ENCODE data around the gene MBD4.
A peak's percentile ranks its signal among the peaks of the same experiment; 100 is the strongest.
"Not testable (repeated sequence)": the region's sequence is repeated elsewhere in the genome, so short reads cannot be mapped to it uniquely, and the experiment has no call there.

Gene MBD4

GRCh38 chr3:129393271-129393670, 46.5 kb downstream of the MBD4 start:
- no peak for TF ChIP-seq CTCF (IDR thresholded peaks at IDR 0.05; ENCODE audit: low read depth, low read length)
- no peak overlapping the region for H3K4me3 ChIP-seq (replicated peaks in 1 of 2; ENCODE audit: low read depth in 2 of 2, low read length in 2 of 2)
- DNase-seq (ENCODE audit: low read depth in 2 of 2) = no peak

DNA sequence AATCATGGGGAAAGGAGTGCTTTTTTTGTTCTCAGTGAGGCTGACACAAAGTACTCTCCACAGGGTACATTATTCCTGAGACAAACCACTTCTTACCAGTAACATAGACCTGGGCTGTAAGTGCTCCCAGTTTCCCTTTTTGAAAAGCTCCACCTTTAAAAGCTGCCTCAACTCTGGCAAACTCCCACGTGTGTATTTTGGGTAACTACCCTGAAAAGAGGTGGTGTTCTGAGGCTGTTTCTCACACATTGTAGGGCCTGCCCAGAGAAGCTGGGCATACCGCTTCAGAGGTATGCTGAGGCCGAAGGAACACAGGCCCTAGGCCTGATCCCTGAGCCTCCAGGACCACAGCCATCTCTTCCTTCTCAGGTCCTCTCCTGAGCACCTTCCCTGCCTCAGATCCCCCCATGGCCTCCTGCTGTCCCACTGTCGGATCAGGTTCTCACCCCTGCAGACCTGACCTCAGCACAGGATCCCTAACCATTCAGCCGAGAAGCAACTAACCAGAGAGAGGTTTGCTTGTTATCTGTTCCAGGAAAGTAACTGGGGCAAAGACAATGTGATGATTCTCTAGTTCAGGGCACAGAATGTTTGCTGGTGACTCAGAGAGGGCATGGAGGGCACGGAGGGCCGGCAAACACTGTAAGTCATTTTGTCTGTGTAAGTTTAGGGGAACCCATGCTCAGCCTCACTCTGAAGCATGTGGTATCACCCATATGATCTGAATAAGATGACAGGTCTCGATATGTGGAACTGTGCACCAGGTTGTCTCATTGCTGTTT, 47.5 kb downstream of the MBD4 start:
- H3K4me3 ChIP-seq (replicated peaks in 1 of 2; ENCODE audit: low read depth in 2 of 2, low read length in 2 of 2); DNase-seq (ENCODE audit: low read depth in 2 of 2): not testable (repeated sequence)

GRCh38 chr3:129391583-129391982, 48.2 kb downstream of the MBD4 start:
- not testable (repeated sequence) for H3K4me3 ChIP-seq (replicated peaks in 1 of 2; ENCODE audit: low read depth in 2 of 2, low read length in 2 of 2)

DNA sequence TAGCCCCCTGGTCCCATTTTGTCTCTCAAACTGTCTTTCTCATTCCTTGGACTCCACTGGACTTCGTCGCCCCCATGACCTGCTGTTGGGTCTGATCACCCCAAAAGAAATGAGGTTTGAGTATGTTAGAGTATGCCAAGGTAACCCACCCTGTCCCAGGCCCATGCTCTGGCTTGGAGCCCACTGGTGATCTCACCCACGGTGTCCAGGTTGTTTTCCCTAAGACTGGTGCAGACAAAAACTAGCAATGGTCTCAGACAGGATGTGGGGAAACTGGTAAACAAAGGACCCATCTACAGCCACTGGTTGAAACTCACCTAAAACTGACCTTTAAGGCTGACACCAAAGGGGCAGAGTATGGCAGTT, 50.2 kb downstream of the MBD4 start:
- DNase-seq (ENCODE audit: low read depth in 2 of 2) = peak in 1 of 2 donors; percentile 19
- TF ChIP-seq CTCF (IDR thresholded peaks at IDR 0.05; ENCODE audit: low read depth, low read length) = no peak

More at GRCh38 chr3:129391583-129391982, 48.2 kb downstream of the MBD4 start:
- not testable (repeated sequence) for DNase-seq (ENCODE audit: low read depth in 2 of 2)

GRCh38 chr3:129388791-129389571, 50.8 kb downstream of the MBD4 start:
- peak; percentile 62 to 69 for DNase-seq (ENCODE audit: low read depth in 2 of 2)
- not testable (repeated sequence) for H3K4me3 ChIP-seq (replicated peaks in 1 of 2; ENCODE audit: low read depth in 2 of 2, low read length in 2 of 2)

More for the DNA sequence above, 50.2 kb downstream of the MBD4 start:
- H3K4me3 ChIP-seq (replicated peaks in 1 of 2; ENCODE audit: low read depth in 2 of 2, low read length in 2 of 2) = no peak overlapping the region

DNA sequence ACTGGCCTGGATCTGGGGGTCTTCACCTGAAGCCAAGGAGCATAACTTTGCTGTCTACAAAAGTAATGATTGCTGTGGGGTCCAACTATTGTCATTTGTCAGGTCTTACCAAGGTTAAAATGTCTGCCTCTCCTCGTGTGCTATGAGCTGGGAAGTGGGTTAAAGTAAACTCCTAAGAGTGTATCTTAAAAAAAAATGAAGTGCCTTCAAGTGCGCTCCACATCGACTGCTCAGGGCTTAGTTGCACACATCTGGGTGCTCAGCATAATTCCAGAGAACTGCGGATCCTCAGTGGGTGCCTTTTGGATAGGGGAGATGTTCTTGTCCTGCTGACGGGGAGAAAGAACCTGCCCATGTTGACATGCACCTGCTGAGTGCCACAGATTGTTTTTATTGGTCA, 52.3 kb downstream of the MBD4 start:
- TF ChIP-seq CTCF (IDR thresholded peaks at IDR 0.05; ENCODE audit: low read depth, low read length) = no peak
- H3K4me3 ChIP-seq (replicated peaks in 1 of 2; ENCODE audit: low read depth in 2 of 2, low read length in 2 of 2) = no peak overlapping the region
- no peak for DNase-seq (ENCODE audit: low read depth in 2 of 2)

DNA sequence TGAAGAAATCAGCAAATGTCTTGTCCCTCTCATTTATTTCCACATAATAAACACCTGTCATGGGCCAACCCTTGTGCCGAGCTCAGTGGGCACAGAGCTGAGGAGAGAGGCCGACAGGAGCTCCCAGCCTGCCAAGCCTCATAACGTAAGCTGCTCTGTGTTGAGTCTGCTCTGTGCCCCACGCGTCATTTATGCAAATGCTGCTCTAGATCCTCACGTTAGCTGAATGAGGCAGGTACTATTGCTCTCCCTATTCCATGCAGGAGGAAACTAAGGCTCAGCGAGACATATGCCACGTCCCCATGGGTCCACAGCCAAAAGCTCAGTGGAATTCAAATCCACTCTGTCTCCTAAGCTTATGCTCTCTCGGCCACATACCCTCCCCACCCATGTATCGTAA, 52.8 kb downstream of the MBD4 start:
- no peak for DNase-seq (ENCODE audit: low read depth in 2 of 2)
- TF ChIP-seq CTCF (IDR thresholded peaks at IDR 0.05; ENCODE audit: low read depth, low read length) = no peak
- no peak overlapping the region for H3K4me3 ChIP-seq (replicated peaks in 1 of 2; ENCODE audit: low read depth in 2 of 2, low read length in 2 of 2)

DNA sequence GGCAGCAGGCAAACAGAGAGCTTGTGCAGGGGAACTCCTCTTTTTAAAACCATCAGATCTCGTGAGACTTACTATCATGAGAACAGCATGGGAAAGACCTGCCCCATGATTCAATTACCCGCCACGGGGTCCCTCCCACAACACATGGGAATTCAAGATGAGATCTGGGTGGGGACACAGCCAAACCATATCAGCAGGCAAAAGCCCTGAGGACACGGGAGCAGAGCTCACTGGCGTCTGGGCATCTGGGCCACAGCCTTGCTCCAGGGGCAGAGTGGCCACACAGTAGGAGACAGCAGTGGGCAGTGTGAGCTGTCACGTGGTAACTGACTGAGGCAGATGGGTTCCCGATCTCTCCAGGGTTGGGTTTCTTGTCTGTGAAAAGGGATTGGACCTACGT, 54.2 kb downstream of the MBD4 start:
- DNase-seq (ENCODE audit: low read depth in 2 of 2); H3K4me3 ChIP-seq (replicated peaks in 1 of 2; ENCODE audit: low read depth in 2 of 2, low read length in 2 of 2): not testable (repeated sequence)

All from cardiac fibroblast (primary cell).